GM23338 (cell line): ENCODE data around the gene DOCK4.

Experiments used
- CREB1 ChIP-seq: fragments of 250-450 bp; sonication (Bioruptor Pico); IDR thresholded peaks from 2 replicates; pipeline ENCODE4 v1.5.0; 2020; ENCODE audit warnings: low read depth, mild to moderate bottlenecking, moderate library complexity
- EZH2 ChIP-seq: fragments of 200-600 bp; sonication (generic); IDR thresholded peaks from one replicate; pipeline ENCODE4 v1.8.0; 2017; ENCODE audit warnings: antibody characterized with exemption, mild to moderate bottlenecking, low read depth; ENCODE audit not compliant: unreplicated experiment
- EZH2phosphoT487 ChIP-seq: fragments of 200-600 bp; sonication (generic); IDR thresholded peaks from one replicate; pipeline ENCODE4 v1.8.1; 2018; ENCODE audit warnings: antibody characterized with exemption; ENCODE audit not compliant: unreplicated experiment
- JUNB ChIP-seq: IDR thresholded peaks from one replicate; pipeline ENCODE4 v1.6.1; 2016; ENCODE audit warnings: antibody characterized with exemption; ENCODE audit not compliant: unreplicated experiment
- POLR2AphosphoS5 ChIP-seq: IDR thresholded peaks from 2 replicates; pipeline ENCODE4 v1.6.1; 2016; ENCODE audit warnings: antibody characterized with exemption, low read depth
- STAT1 ChIP-seq: IDR thresholded peaks from one replicate; pipeline ENCODE4 v1.6.1; 2016; ENCODE audit warnings: antibody characterized with exemption; ENCODE audit not compliant: unreplicated experiment
- ZNF114 ChIP-seq: fragments of 250-450 bp; sonication (Bioruptor Pico); IDR thresholded peaks from 2 replicates; pipeline ENCODE4 v1.5.0; 2020; ENCODE audit warnings: mild to moderate bottlenecking, moderate library complexity
- ZNF331 ChIP-seq: fragments of 250-450 bp; sonication (Bioruptor Pico); IDR thresholded peaks from 2 replicates; pipeline ENCODE4 v1.5.0; 2020; ENCODE audit warnings: low read depth, mild to moderate bottlenecking, moderate library complexity
- TF ChIP-seq, protein P1 (sequence below), 2 experiments: fragments of 200-600 bp in 1 of 2; sonication (generic) in 1 of 2; conservative IDR thresholded peaks; 2 replicates each; pipeline versions ENCODE4 v1.5.1 to v1.6.1; 2016 to 2017; ENCODE audit warnings: antibody characterized with exemption in 2 of 2, low read depth in 2 of 2, mild to moderate bottlenecking in 2 of 2, moderate library complexity in 1 of 2
- TF ChIP-seq, protein P2 (sequence below): IDR thresholded peaks from one replicate; pipeline ENCODE4 v1.6.1; 2018; ENCODE audit warnings: antibody characterized with exemption; ENCODE audit not compliant: unreplicated experiment
- TF ChIP-seq, protein P3 (sequence below): IDR thresholded peaks from 2 replicates; pipeline ENCODE4 v1.6.1; 2016; ENCODE audit warnings: antibody characterized with exemption
- TF ChIP-seq, protein P4 (sequence below): fragments of 250-450 bp; sonication (Bioruptor Pico); IDR thresholded peaks from 2 replicates; pipeline ENCODE4 v1.5.0; 2020; ENCODE audit warnings: mild to moderate bottlenecking, moderate library complexity

DNA sequence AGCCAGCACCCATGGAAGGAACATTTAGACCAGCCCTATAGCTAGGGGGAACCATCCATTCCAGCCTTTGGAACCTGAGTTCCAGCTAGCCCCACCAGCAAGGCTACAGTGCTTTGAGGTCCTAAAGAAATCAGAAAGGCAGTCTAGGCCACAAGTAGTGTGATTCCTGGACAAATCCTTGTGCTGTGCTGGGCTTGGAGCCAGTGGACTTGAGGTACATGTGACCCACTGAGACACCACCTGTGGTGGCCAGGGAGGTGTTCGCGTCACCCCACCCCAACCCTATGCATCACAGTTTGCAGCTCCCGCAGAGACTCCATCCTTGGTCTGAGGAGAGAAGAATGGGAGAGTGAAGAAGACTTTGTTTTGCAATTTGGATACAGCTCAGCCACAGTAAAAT is 32.1 kb upstream of the DOCK4 start:
- TF ChIP-seq, protein P1, sequence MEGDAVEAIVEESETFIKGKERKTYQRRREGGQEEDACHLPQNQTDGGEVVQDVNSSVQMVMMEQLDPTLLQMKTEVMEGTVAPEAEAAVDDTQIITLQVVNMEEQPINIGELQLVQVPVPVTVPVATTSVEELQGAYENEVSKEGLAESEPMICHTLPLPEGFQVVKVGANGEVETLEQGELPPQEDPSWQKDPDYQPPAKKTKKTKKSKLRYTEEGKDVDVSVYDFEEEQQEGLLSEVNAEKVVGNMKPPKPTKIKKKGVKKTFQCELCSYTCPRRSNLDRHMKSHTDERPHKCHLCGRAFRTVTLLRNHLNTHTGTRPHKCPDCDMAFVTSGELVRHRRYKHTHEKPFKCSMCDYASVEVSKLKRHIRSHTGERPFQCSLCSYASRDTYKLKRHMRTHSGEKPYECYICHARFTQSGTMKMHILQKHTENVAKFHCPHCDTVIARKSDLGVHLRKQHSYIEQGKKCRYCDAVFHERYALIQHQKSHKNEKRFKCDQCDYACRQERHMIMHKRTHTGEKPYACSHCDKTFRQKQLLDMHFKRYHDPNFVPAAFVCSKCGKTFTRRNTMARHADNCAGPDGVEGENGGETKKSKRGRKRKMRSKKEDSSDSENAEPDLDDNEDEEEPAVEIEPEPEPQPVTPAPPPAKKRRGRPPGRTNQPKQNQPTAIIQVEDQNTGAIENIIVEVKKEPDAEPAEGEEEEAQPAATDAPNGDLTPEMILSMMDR (conservative IDR thresholded peaks at IDR 0.05; ENCODE audit: low read depth in 2 of 2), result no peak
- TF ChIP-seq, protein P2, sequence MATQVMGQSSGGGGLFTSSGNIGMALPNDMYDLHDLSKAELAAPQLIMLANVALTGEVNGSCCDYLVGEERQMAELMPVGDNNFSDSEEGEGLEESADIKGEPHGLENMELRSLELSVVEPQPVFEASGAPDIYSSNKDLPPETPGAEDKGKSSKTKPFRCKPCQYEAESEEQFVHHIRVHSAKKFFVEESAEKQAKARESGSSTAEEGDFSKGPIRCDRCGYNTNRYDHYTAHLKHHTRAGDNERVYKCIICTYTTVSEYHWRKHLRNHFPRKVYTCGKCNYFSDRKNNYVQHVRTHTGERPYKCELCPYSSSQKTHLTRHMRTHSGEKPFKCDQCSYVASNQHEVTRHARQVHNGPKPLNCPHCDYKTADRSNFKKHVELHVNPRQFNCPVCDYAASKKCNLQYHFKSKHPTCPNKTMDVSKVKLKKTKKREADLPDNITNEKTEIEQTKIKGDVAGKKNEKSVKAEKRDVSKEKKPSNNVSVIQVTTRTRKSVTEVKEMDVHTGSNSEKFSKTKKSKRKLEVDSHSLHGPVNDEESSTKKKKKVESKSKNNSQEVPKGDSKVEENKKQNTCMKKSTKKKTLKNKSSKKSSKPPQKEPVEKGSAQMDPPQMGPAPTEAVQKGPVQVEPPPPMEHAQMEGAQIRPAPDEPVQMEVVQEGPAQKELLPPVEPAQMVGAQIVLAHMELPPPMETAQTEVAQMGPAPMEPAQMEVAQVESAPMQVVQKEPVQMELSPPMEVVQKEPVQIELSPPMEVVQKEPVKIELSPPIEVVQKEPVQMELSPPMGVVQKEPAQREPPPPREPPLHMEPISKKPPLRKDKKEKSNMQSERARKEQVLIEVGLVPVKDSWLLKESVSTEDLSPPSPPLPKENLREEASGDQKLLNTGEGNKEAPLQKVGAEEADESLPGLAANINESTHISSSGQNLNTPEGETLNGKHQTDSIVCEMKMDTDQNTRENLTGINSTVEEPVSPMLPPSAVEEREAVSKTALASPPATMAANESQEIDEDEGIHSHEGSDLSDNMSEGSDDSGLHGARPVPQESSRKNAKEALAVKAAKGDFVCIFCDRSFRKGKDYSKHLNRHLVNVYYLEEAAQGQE, result no peak
- no peak for TF ChIP-seq EZH2
- no peak for TF ChIP-seq EZH2phosphoT487
- no peak for TF ChIP-seq POLR2AphosphoS5
- TF ChIP-seq, protein P3, sequence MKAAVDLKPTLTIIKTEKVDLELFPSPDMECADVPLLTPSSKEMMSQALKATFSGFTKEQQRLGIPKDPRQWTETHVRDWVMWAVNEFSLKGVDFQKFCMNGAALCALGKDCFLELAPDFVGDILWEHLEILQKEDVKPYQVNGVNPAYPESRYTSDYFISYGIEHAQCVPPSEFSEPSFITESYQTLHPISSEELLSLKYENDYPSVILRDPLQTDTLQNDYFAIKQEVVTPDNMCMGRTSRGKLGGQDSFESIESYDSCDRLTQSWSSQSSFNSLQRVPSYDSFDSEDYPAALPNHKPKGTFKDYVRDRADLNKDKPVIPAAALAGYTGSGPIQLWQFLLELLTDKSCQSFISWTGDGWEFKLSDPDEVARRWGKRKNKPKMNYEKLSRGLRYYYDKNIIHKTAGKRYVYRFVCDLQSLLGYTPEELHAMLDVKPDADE, result no peak
- no peak for TF ChIP-seq CREB1 (CRISPR knock-in tag)
- TF ChIP-seq, protein P4, sequence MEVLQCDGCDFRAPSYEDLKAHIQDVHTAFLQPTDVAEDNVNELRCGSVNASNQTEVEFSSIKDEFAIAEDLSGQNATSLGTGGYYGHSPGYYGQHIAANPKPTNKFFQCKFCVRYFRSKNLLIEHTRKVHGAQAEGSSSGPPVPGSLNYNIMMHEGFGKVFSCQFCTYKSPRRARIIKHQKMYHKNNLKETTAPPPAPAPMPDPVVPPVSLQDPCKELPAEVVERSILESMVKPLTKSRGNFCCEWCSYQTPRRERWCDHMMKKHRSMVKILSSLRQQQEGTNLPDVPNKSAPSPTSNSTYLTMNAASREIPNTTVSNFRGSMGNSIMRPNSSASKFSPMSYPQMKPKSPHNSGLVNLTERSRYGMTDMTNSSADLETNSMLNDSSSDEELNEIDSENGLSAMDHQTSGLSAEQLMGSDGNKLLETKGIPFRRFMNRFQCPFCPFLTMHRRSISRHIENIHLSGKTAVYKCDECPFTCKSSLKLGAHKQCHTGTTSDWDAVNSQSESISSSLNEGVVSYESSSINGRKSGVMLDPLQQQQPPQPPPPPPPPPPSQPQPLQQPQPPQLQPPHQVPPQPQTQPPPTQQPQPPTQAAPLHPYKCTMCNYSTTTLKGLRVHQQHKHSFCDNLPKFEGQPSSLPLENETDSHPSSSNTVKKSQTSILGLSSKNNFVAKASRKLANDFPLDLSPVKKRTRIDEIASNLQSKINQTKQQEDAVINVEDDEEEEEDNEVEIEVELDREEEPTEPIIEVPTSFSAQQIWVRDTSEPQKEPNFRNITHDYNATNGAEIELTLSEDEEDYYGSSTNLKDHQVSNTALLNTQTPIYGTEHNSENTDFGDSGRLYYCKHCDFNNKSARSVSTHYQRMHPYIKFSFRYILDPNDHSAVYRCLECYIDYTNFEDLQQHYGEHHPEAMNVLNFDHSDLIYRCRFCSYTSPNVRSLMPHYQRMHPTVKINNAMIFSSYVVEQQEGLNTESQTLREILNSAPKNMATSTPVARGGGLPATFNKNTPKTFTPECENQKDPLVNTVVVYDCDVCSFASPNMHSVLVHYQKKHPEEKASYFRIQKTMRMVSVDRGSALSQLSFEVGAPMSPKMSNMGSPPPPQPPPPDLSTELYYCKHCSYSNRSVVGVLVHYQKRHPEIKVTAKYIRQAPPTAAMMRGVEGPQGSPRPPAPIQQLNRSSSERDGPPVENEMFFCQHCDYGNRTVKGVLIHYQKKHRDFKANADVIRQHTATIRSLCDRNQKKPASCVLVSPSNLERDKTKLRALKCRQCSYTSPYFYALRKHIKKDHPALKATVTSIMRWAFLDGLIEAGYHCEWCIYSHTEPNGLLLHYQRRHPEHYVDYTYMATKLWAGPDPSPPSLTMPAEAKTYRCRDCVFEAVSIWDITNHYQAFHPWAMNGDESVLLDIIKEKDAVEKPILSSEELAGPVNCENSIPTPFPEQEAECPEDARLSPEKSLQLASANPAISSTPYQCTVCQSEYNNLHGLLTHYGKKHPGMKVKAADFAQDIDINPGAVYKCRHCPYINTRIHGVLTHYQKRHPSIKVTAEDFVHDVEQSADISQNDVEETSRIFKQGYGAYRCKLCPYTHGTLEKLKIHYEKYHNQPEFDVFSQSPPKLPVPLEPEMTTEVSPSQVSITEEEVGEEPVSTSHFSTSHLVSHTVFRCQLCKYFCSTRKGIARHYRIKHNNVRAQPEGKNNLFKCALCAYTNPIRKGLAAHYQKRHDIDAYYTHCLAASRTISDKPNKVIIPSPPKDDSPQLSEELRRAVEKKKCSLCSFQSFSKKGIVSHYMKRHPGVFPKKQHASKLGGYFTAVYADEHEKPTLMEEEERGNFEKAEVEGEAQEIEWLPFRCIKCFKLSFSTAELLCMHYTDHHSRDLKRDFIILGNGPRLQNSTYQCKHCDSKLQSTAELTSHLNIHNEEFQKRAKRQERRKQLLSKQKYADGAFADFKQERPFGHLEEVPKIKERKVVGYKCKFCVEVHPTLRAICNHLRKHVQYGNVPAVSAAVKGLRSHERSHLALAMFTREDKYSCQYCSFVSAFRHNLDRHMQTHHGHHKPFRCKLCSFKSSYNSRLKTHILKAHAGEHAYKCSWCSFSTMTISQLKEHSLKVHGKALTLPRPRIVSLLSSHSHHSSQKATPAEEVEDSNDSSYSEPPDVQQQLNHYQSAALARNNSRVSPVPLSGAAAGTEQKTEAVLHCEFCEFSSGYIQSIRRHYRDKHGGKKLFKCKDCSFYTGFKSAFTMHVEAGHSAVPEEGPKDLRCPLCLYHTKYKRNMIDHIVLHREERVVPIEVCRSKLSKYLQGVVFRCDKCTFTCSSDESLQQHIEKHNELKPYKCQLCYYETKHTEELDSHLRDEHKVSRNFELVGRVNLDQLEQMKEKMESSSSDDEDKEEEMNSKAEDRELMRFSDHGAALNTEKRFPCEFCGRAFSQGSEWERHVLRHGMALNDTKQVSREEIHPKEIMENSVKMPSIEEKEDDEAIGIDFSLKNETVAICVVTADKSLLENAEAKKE, result no peak
- TF ChIP-seq ZNF114 (CRISPR knock-in tag), result no peak
- no peak for TF ChIP-seq ZNF331
- TF ChIP-seq JUNB, result no peak
- no peak for TF ChIP-seq STAT1
